SU-DHL-6 (cell line): ENCODE data around the gene ADAM12.

Source experiments
- H2AFZ ChIP-seq: fragments of 200-600 bp; sonication (generic); 2 replicates; pipeline ENCODE4 v1.6.1; 2014; ENCODE audit warnings: low read depth, mild to moderate bottlenecking, moderate library complexity, mixed read lengths, antibody characterized with exemption, low read length; ENCODE audit not compliant: severe bottlenecking
- H3F3A ChIP-seq: fragments of 200-600 bp; shearing (Covaris generic); 2 replicates; pipeline ENCODE4 v1.6.0; 2016; ENCODE audit warnings: antibody characterized with exemption, mild to moderate bottlenecking; ENCODE audit not compliant: insufficient read depth
- H3K27ac ChIP-seq: fragments of 200-600 bp; sonication (generic); 2 replicates; pipeline ENCODE4 v1.5.1; 2016; ENCODE audit warnings: low read depth, mild to moderate bottlenecking, low read length, moderate library complexity, mixed read lengths
- H3K27me3 ChIP-seq: fragments of 200-600 bp; sonication (generic), shearing (Covaris generic); 2 replicates; pipeline ENCODE4 v1.6.0; 2014; ENCODE audit warnings: mild to moderate bottlenecking, low read length
- H3K36me3 ChIP-seq: fragments of 200-600 bp; sonication (generic); 2 replicates; pipeline ENCODE4 v1.6.1; 2014; ENCODE audit warnings: mild to moderate bottlenecking, low read length, mixed read lengths
- H3K4me2 ChIP-seq: fragments of 300-600, 200-600 bp; shearing (Covaris generic), sonication (generic); 2 replicates; pipeline ENCODE4 v1.6.0; 2014; ENCODE audit warnings: low read length, low read depth, mild to moderate bottlenecking; ENCODE audit not compliant: poor library complexity, severe bottlenecking
- H3K4me3 ChIP-seq: fragments of 200-600 bp; sonication (generic); 2 replicates; pipeline ENCODE4 v1.5.1; 2014; ENCODE audit warnings: antibody characterized with exemption, low read length, mild to moderate bottlenecking, mixed read lengths; ENCODE audit not compliant: insufficient read depth, poor library complexity, severe bottlenecking
- H3K79me2 ChIP-seq: fragments of 200-600 bp; sonication (generic); 2 replicates; pipeline ENCODE4 v1.6.1; 2014; ENCODE audit warnings: mild to moderate bottlenecking, low read length, moderate library complexity; ENCODE audit not compliant: insufficient read depth
- H3K9ac ChIP-seq: fragments of 200-600 bp; sonication (generic); 2 replicates; pipeline ENCODE4 v1.7.0; 2014; ENCODE audit warnings: mild to moderate bottlenecking, low read length
- H3K9me2 ChIP-seq: fragments of 200-600 bp; sonication (generic); replicated peaks from 2 replicates; pipeline ENCODE4 v1.6.1; 2014; ENCODE audit warnings: low read length; ENCODE audit not compliant: insufficient read depth
- H3K9me3 ChIP-seq: fragments of 200-600 bp; sonication (generic); 2 replicates; pipeline ENCODE4 v1.6.1; 2014; ENCODE audit warnings: low read length, mixed read lengths; ENCODE audit not compliant: insufficient read depth
- H4K20me1 ChIP-seq: fragments of 200-600 bp; sonication (generic); 2 replicates; pipeline ENCODE4 v1.6.1; 2014; ENCODE audit warnings: low read depth, mild to moderate bottlenecking, antibody characterized with exemption, low read length, moderate library complexity, mixed read lengths
- CTCF ChIP-seq: fragments of 200-600 bp; sonication (generic); IDR thresholded peaks from one replicate; pipeline ENCODE4 v1.5.1; 2017; ENCODE audit warnings: antibody characterized with exemption, mild to moderate bottlenecking, low read length, moderate library complexity; ENCODE audit not compliant: insufficient read depth, poor library complexity, severe bottlenecking
- EZH2phosphoT487 ChIP-seq: fragments of 200-600 bp; sonication (generic), shearing (Covaris generic); conservative IDR thresholded peaks from 2 replicates; pipeline ENCODE4 v1.6.1; 2018; ENCODE audit warnings: mild to moderate bottlenecking, antibody characterized with exemption, low read length, moderate library complexity, mixed read lengths

Gene ADAM12

GRCh38 chr10:126017961-126018560 is 370.2 kb downstream of the ADAM12 start:
- H3K27me3 ChIP-seq: no peaks in the 10 kb centered on the region
- no peak overlapping the region for H3K4me3 ChIP-seq
- no peak overlapping the region for H3K27ac ChIP-seq
- TF ChIP-seq CTCF: no peak
- no peak for TF ChIP-seq EZH2phosphoT487
- H3K79me2 ChIP-seq: no peaks in the 10 kb centered on the region
- H3K36me3 ChIP-seq: no peaks in the 10 kb centered on the region
- H3K9me3 ChIP-seq: no peaks in the 10 kb centered on the region
- H3K9ac ChIP-seq: no peak overlapping the region
- no peaks in the 10 kb centered on the region for H3F3A ChIP-seq
- H2AFZ ChIP-seq: no peak overlapping the region
- H3K4me2 ChIP-seq: no peak overlapping the region
- H3K9me2 ChIP-seq: no peaks in the 10 kb centered on the region
- no peaks in the 10 kb centered on the region for H4K20me1 ChIP-seq

GRCh38 chr10:126016882-126017281 is 371.4 kb downstream of the ADAM12 start:
- TF ChIP-seq EZH2phosphoT487 (no peak), CTCF (no peak)
- no peaks in the 10 kb centered on the region for H3K36me3 ChIP-seq
- no peak overlapping the region for H3K4me3 ChIP-seq
- H3K79me2 ChIP-seq: no peaks in the 10 kb centered on the region
- H3K9me3 ChIP-seq: no peaks in the 10 kb centered on the region
- no peak overlapping the region for H3K9ac ChIP-seq
- H3K4me2 ChIP-seq: no peak overlapping the region
- no peaks in the 10 kb centered on the region for H3K9me2 ChIP-seq
- no peaks in the 10 kb centered on the region for H3K27me3 ChIP-seq
- no peak overlapping the region for H3K27ac ChIP-seq
- no peak overlapping the region for H2AFZ ChIP-seq
- no peaks in the 10 kb centered on the region for H4K20me1 ChIP-seq
- no peaks in the 10 kb centered on the region for H3F3A ChIP-seq

- H3F3A ChIP-seq: no peaks in the 10 kb centered on the region
- no peak overlapping the region for H3K9ac ChIP-seq
Measured at GRCh38 chr10:126016156-126016805, 372.0 kb downstream of the ADAM12 start.

More at GRCh38 chr10:126016156-126016805, 372.0 kb downstream of the ADAM12 start:
- no peaks in the 10 kb centered on the region for H3K27me3 ChIP-seq
- TF ChIP-seq CTCF (no peak), EZH2phosphoT487 (no peak)
- H3K4me2 ChIP-seq: no peak overlapping the region
- no peaks in the 10 kb centered on the region for H3K79me2 ChIP-seq
- no peak overlapping the region for H2AFZ ChIP-seq
- H3K27ac ChIP-seq: no peak overlapping the region
- no peaks in the 10 kb centered on the region for H3K9me2 ChIP-seq
- H3K4me3 ChIP-seq: no peak overlapping the region
- no peaks in the 10 kb centered on the region for H3K36me3 ChIP-seq
- no peaks in the 10 kb centered on the region for H4K20me1 ChIP-seq
- H3K9me3 ChIP-seq: no peaks in the 10 kb centered on the region
